Neutrophil (primary cell): ENCODE results near the gene TNFSF9.

ENCODE experiments used
- H3K27ac ChIP-seq: fragments of 200-600 bp; sonication (generic); 2 replicates; pipeline ENCODE4 v1.5.1; 2016; ENCODE audit warnings: mild to moderate bottlenecking, moderate library complexity
- H3K27me3 ChIP-seq: fragments of 200-600 bp; sonication (generic); 2 replicates; pipeline ENCODE4 v1.6.0; 2016; ENCODE audit warnings: mild to moderate bottlenecking
- H3K36me3 ChIP-seq: fragments of 200-600 bp; sonication (generic); 2 replicates; pipeline ENCODE4 v1.5.1; 2017
- H3K4me1 ChIP-seq, 2 experiments: fragments of 200-600 bp in 1 of 2; sonication (generic) in 1 of 2; 1 replicate in 1 of 2; 2 replicates in 1 of 2; pipeline versions ENCODE4 v1.5.1 to v1.6.1; 2013 to 2016; ENCODE audit warnings: low read depth in 1 of 2, low read length in 1 of 2, mild to moderate bottlenecking in 1 of 2, moderate library complexity in 1 of 2; ENCODE audit not compliant: control insufficient read depth in 1 of 2, insufficient read depth in 1 of 2
- H3K4me3 ChIP-seq, 2 experiments: fragments of 200-600 bp in 1 of 2; sonication (generic) in 1 of 2; 1 replicate in 1 of 2; 2 replicates in 1 of 2; pipeline ENCODE4 v1.5.1; 2013 to 2016; ENCODE audit warnings: low read depth in 1 of 2, low read length in 1 of 2, mild to moderate bottlenecking in 1 of 2, moderate library complexity in 1 of 2
- H3K9me3 ChIP-seq: fragments of 200-600 bp; sonication (generic); 2 replicates; pipeline ENCODE4 v1.5.1; 2016
- CTCF ChIP-seq: fragments of 200-600 bp; sonication (generic); IDR thresholded peaks from 2 replicates; pipeline ENCODE4 v1.5.1; 2016; ENCODE audit warnings: antibody characterized with exemption

The TNFSF9 gene

GRCh38 chr19:6519289-6519688 lies 11.5 kb upstream of the TNFSF9 start:
- peaks cover 16% of the 10 kb centered on the region for H3K27me3 ChIP-seq
- no peaks in the 10 kb centered on the region for H3K9me3 ChIP-seq
- no peak for TF ChIP-seq CTCF
- H3K4me1 ChIP-seq = peaks cover 21% of the 10 kb centered on the region in 2 experiments
- H3K27ac ChIP-seq = no peak overlapping the region
- H3K4me3 ChIP-seq = no peak overlapping the region
- H3K36me3 ChIP-seq = no peaks in the 10 kb centered on the region

- Histone ChIP-seq H3K4me1 (peaks cover 10 to 11% of the 10 kb centered on the region in 2 experiments), H3K4me3 (no peak overlapping the region), H3K27ac (no peak overlapping the region)
These were observed 8.8 kb upstream of the TNFSF9 start for GRCh38 chr19:6521718-6522646.

GRCh38 chr19:6522712-6523111 lies 8.1 kb upstream of the TNFSF9 start:
- Histone ChIP-seq H3K4me1 (peaks cover 7 to 9% of the 10 kb centered on the region in 2 experiments), H3K4me3 (no peak overlapping the region), H3K27me3 (peaks cover 16% of the 10 kb centered on the region), H3K36me3 (no peaks in the 10 kb centered on the region), H3K27ac (no peak overlapping the region), H3K9me3 (no peaks in the 10 kb centered on the region)
- no peak for TF ChIP-seq CTCF

More at GRCh38 chr19:6521718-6522646, 8.8 kb upstream of the TNFSF9 start:
- Histone ChIP-seq H3K27me3 (peaks cover 16% of the 10 kb centered on the region), H3K36me3 (no peaks in the 10 kb centered on the region), H3K9me3 (no peaks in the 10 kb centered on the region)
- no peak for TF ChIP-seq CTCF

- no peak overlapping the region for H3K27ac ChIP-seq
- no peak for TF ChIP-seq CTCF
- no peaks in the 10 kb centered on the region for H3K36me3 ChIP-seq
- peaks cover 26% of the 10 kb centered on the region for H3K27me3 ChIP-seq
- no peaks in the 10 kb centered on the region for H3K9me3 ChIP-seq
- H3K4me3 ChIP-seq = no peak overlapping the region
- H3K4me1 ChIP-seq = peaks cover 0 to 4% of the 10 kb centered on the region in 2 experiments
These were observed 6.5 kb upstream of the TNFSF9 start for GRCh38 chr19:6524311-6524710.

GRCh38 chr19:6527893-6528543 lies 2.8 kb upstream of the TNFSF9 start:
- no peak overlapping the region for H3K27ac ChIP-seq
- H3K4me3 ChIP-seq = no peak overlapping the region
- no peak for TF ChIP-seq CTCF
- H3K9me3 ChIP-seq = no peaks in the 10 kb centered on the region
- no peaks in the 10 kb centered on the region for H3K36me3 ChIP-seq
- H3K27me3 ChIP-seq = peaks cover 52% of the 10 kb centered on the region
- H3K4me1 ChIP-seq = peaks cover 10 to 12% of the 10 kb centered on the region in 2 experiments
